Suprapubic skin (tissue), 4 donors: Measurements from ENCODE around the gene MEX3D. TPM values are rescaled to one million over a fixed set of nuclear protein-coding genes. Genes with fewer than 3 reads are reported as not detected.

Source experiments
- DNase-seq, 2 donors: peaks; one replicate each; pipeline ENCODE4 v3.0.0-alpha.2; 2019; ENCODE audit warnings: low spot score in 2 of 2
- H3K27ac ChIP-seq: fragments of 200-600 bp; sonication (generic); one replicate; pipeline ENCODE4 v1.5.1; 2019
- H3K27me3 ChIP-seq: fragments of 200-600 bp; sonication (generic); one replicate; pipeline ENCODE4 v1.5.1; 2019
- H3K36me3 ChIP-seq: fragments of 200-600 bp; sonication (generic); one replicate; pipeline ENCODE4 v1.5.1; 2019
- H3K4me1 ChIP-seq: fragments of 200-600 bp; sonication (generic); one replicate; pipeline ENCODE4 v1.5.1; 2019
- H3K4me3 ChIP-seq: fragments of 200-600 bp; sonication (generic); one replicate; pipeline ENCODE4 v1.5.1; 2019; ENCODE audit warnings: mild to moderate bottlenecking
- H3K9me3 ChIP-seq: fragments of 200-600 bp; sonication (generic); one replicate; pipeline ENCODE4 v1.5.1; 2019
- EP300 ChIP-seq: sonication (generic); formaldehyde crosslinking; IDR thresholded peaks from one replicate; pipeline ENCODE4 v1.6.1; 2017; ENCODE audit warnings: antibody characterized with exemption
- POLR2A ChIP-seq, 2 donors: fragments of 450-650 bp; IDR thresholded peaks; one replicate each; pipeline ENCODE4 v1.6.1; 2017; ENCODE audit warnings: antibody characterized with exemption in 2 of 2, mild to moderate bottlenecking in 2 of 2, moderate library complexity in 2 of 2
- POLR2AphosphoS5 ChIP-seq, 3 donors: sonication (generic); formaldehyde crosslinking; IDR thresholded peaks; one replicate each; pipeline ENCODE4 v1.6.1; 2017; ENCODE audit warnings: antibody characterized with exemption in 3 of 3
- WGBS: methylation state at CpG from one replicate; pipeline ENCODE4 v1.1.5; 2018; 5-methylcytosine and 5-hydroxymethylcytosine counted together
- total RNA-seq, 4 donors: library from RNA; depleted of rRNA; stranded (reverse); fragments of >200 nt; gene quantifications; one replicate each; pipeline ENCODE4 v1.1.0, GENCODE V29; 2016
- TF ChIP-seq, protein P1 (sequence below), 2 donors: fragments of 200-600 bp in 1 of 2; fragments of 450-650 bp in 1 of 2; sonication (generic) in 1 of 2; IDR thresholded peaks; one replicate each; pipeline ENCODE4 v1.5.1; 2016 to 2019; ENCODE audit warnings: antibody characterized with exemption in 2 of 2, mild to moderate bottlenecking in 1 of 2, moderate library complexity in 1 of 2

MEX3D gene
- total RNA-seq, 4 donors from 2014 or later, result 20.1 to 36.4 (median 26.9) TPM

DNA sequence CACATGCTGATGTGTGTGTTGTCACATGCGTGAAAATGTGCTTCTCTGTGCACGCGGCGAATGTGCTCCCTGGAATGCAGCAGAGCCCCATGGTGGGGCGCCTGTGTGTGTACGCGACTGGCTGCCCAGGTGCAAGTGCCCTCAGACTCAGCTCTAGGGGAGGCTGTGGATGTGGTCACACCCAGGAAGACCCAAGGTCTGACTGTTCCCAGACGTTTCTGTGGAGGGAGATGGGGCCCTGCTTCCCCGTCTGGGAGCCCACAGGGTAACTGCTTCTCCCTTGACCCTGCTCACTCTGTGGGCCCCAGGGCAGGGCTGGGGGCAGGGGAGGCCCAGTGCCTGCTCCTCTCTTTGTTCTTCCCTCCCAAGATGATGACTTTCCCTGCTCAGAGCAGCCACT is 45.0 kb upstream of the MEX3D start:
- Histone ChIP-seq H3K27ac (no peak overlapping the region), H3K36me3 (peaks cover 74% of the 10 kb centered on the region), H3K4me3 (no peak overlapping the region), H3K27me3 (no peaks in the 10 kb centered on the region), H3K4me1 (peaks cover 5% of the 10 kb centered on the region), H3K9me3 (no peaks in the 10 kb centered on the region)
- DNase-seq, result no peak
- WGBS, result 93% methylated on average over 3 of the region's 9 CpGs
- TF ChIP-seq, protein P1, sequence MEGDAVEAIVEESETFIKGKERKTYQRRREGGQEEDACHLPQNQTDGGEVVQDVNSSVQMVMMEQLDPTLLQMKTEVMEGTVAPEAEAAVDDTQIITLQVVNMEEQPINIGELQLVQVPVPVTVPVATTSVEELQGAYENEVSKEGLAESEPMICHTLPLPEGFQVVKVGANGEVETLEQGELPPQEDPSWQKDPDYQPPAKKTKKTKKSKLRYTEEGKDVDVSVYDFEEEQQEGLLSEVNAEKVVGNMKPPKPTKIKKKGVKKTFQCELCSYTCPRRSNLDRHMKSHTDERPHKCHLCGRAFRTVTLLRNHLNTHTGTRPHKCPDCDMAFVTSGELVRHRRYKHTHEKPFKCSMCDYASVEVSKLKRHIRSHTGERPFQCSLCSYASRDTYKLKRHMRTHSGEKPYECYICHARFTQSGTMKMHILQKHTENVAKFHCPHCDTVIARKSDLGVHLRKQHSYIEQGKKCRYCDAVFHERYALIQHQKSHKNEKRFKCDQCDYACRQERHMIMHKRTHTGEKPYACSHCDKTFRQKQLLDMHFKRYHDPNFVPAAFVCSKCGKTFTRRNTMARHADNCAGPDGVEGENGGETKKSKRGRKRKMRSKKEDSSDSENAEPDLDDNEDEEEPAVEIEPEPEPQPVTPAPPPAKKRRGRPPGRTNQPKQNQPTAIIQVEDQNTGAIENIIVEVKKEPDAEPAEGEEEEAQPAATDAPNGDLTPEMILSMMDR (IDR thresholded peaks at IDR 0.05), result no peak
- TF ChIP-seq POLR2AphosphoS5 (IDR thresholded peaks at IDR 0.05), result no peak
- TF ChIP-seq POLR2A (IDR thresholded peaks at IDR 0.05), result no peak
- no peak for TF ChIP-seq EP300

DNA sequence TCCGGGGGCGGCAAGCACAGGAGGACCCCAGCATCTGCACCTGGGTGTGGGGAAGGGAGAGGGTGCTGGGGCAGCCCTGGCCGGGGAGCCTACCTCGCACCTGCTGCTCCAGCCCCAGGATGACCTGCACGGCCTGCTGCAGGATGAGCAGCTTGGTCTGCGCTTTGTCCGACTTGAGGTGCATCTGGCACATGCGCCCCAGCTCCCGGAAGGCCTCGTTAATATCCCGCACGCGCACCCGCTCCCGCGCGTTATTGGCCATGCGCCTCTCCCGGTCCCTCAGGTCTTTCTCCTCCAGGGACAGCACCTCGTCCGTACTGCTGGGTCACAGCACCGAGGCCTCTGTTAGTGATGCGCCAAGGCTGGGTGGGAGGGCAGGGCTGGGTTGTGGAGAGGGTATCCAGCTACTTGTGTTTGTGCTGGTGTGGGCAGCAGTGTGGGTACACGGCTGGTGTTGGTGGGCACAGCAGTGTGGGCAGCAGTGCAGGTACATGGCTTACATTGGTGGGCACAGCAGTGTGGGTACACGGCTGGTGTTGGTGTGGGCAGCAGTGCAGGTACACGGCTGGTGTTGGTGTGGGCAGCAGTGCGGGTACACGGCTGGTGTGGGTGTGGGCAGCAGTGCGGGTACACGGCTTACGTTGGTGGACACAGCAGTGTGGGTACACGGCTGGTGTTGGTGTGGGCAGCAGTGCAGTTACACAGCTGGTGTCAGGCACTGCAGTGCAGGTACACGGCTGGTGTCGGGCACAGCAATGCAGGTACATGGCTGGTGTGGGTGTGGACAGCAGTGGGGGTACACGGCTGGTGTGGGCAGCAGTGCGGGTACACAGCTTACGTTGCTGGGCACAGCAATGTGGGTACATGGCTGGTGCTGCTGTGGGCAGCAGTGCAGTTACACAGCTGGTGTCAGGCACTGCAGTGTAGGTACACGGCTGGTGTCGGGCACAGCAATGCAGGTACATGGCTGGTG is 44.3 kb upstream of the MEX3D start:
- TF ChIP-seq POLR2AphosphoS5 (IDR thresholded peaks at IDR 0.05) (no peak), POLR2A (IDR thresholded peaks at IDR 0.05) (no peak), EP300 (no peak)
- TF ChIP-seq, protein P1 (IDR thresholded peaks at IDR 0.05), result no peak
- WGBS, result 90% methylated on average over 32 of the region's 39 CpGs
- H3K27me3 ChIP-seq, result no peaks in the 10 kb centered on the region
- H3K27ac ChIP-seq, result no peak overlapping the region
- H3K4me1 ChIP-seq, result peaks cover 5% of the 10 kb centered on the region
- H3K36me3 ChIP-seq, result peaks cover 70% of the 10 kb centered on the region
- H3K4me3 ChIP-seq, result no peak overlapping the region
- no peaks in the 10 kb centered on the region for H3K9me3 ChIP-seq
- no peak for DNase-seq

DNA sequence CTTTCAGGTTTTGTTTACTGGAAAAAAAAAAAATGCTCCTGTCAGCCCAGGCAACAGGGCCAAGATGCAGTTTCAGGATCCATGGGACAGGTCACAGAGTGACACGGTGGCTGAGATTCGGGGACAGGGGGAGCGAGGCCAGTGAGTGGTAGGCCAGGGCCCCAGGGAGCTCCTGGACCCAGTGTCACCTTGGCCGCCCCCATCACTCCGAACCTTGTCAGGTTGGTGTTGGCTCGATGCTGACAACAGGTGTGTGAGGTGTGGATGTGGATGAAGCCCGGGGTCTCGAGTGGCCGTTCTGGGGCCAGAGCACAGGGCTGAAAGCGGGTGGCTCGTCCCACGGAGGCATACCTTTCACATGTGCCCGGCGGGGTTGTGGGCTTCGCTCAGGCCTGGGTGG is 43.2 kb upstream of the MEX3D start:
- no peak for DNase-seq
- no peaks in the 10 kb centered on the region for H3K9me3 ChIP-seq
- no peak overlapping the region for H3K27ac ChIP-seq
- H3K4me1 ChIP-seq, result peaks cover 6% of the 10 kb centered on the region
- no peaks in the 10 kb centered on the region for H3K27me3 ChIP-seq
- WGBS, result 91% methylated on average over 15 of the region's 15 CpGs
- TF ChIP-seq POLR2AphosphoS5 (IDR thresholded peaks at IDR 0.05) (no peak), EP300 (no peak), POLR2A (IDR thresholded peaks at IDR 0.05) (no peak)
- TF ChIP-seq, protein P1 (IDR thresholded peaks at IDR 0.05), result no peak
- peaks cover 67% of the 10 kb centered on the region for H3K36me3 ChIP-seq
- H3K4me3 ChIP-seq, result no peak overlapping the region

DNA sequence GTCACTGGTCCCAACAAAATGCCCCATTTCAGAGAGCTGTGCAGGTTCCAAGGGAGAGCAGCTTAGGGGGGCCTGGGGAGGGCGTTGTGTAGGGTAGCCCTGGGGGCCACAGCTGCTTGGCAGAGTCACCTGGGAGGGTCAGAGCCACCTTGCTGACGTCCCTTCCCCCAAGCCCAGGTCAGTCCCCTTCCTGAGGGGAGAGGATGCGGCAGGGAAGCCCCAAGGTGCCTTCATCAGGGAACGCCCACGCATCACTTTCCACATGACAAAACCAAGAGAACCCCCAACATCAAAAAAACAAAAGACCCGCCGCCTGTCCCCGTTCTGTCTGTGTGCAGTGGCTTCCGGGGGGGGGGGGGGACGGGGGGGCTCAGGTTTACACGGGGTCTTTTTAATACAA is 42.5 kb upstream of the MEX3D start:
- WGBS, result 78% methylated on average over 8 of the region's 11 CpGs
- H3K36me3 ChIP-seq, result peaks cover 60% of the 10 kb centered on the region
- peaks cover 13% of the 10 kb centered on the region for H3K4me1 ChIP-seq

More for the DNA sequence above, 42.5 kb upstream of the MEX3D start:
- no peak overlapping the region for H3K4me3 ChIP-seq
- no peaks in the 10 kb centered on the region for H3K27me3 ChIP-seq
- H3K27ac ChIP-seq, result no peak overlapping the region
- no peak for DNase-seq
- no peaks in the 10 kb centered on the region for H3K9me3 ChIP-seq
- TF ChIP-seq POLR2A (IDR thresholded peaks at IDR 0.05) (no peak), POLR2AphosphoS5 (IDR thresholded peaks at IDR 0.05) (no peak), EP300 (no peak)
- TF ChIP-seq, protein P1 (IDR thresholded peaks at IDR 0.05), result no peak
